ENCODE data around the gene DSC2.

GRCh38 chr18:31143025-31143424 lies 40.8 kb upstream of the DSC2 start:
- TF ChIP-seq, protein P1, sequence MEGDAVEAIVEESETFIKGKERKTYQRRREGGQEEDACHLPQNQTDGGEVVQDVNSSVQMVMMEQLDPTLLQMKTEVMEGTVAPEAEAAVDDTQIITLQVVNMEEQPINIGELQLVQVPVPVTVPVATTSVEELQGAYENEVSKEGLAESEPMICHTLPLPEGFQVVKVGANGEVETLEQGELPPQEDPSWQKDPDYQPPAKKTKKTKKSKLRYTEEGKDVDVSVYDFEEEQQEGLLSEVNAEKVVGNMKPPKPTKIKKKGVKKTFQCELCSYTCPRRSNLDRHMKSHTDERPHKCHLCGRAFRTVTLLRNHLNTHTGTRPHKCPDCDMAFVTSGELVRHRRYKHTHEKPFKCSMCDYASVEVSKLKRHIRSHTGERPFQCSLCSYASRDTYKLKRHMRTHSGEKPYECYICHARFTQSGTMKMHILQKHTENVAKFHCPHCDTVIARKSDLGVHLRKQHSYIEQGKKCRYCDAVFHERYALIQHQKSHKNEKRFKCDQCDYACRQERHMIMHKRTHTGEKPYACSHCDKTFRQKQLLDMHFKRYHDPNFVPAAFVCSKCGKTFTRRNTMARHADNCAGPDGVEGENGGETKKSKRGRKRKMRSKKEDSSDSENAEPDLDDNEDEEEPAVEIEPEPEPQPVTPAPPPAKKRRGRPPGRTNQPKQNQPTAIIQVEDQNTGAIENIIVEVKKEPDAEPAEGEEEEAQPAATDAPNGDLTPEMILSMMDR (IDR thresholded peaks at IDR 0.05), result no peak
- TF ChIP-seq POLR2A (IDR thresholded peaks at IDR 0.05), result no peak

Data from heart left ventricle (tissue), 13 donors.